GM13977 (cell line): ENCODE data around the gene GP1BB.
A peak's percentile ranks its signal among the peaks of the same experiment; 100 is the strongest.

Experiments
- DNase-seq: peaks from one replicate; pipeline ENCODE4 v3.0.0; 2012; ENCODE audit warnings: low spot score
- CTCF ChIP-seq: IDR thresholded peaks from 2 replicates; pipeline ENCODE4 v1.5.1; 2012; ENCODE audit warnings: mild to moderate bottlenecking, control low read depth; ENCODE audit not compliant: insufficient read depth; ENCODE audit errors: extremely low read depth, missing control alignments
- in situ Hi-C: fragments of 300-500 bp; cut with MboI; formaldehyde crosslinking; loops from one replicate; pipeline ENCODE4 v1.12.0; 2022; ENCODE audit warnings: low sequenced_read_pairs, low pct_unique_long_range_greater_than_20kb, mixed read lengths, inconsistent platforms; ENCODE audit not compliant: unreplicated experiment

GP1BB gene

GRCh38 chr22:19716041-19716828 lies 7.1 kb upstream of the GP1BB start:
- DNase-seq = no peak
- in situ Hi-C loops = no loop called here
- no peak for TF ChIP-seq CTCF

GRCh38 chr22:19716829-19717105 lies 6.6 kb upstream of the GP1BB start:
- DNase-seq = no peak
- in situ Hi-C loops = no loop called here
- TF ChIP-seq CTCF = no peak

GRCh38 chr22:19717181-19717580 lies 6.2 kb upstream of the GP1BB start:
- no peak for TF ChIP-seq CTCF
- in situ Hi-C loops = no loop called here
- no peak for DNase-seq

- DNase-seq = peak; percentile 96
These were observed 5.5 kb upstream of the GP1BB start for GRCh38 chr22:19717691-19718455.

GRCh38 chr22:19718456-19719049 lies 4.8 kb upstream of the GP1BB start:
- TF ChIP-seq CTCF = no peak
- no peak for DNase-seq
- in situ Hi-C loops = no loop called here

More at GRCh38 chr22:19717691-19718455, 5.5 kb upstream of the GP1BB start:
- peak; percentile 95 for TF ChIP-seq CTCF
- in situ Hi-C loops = no loop called here

GRCh38 chr22:19719050-19719482 lies 4.3 kb upstream of the GP1BB start:
- TF ChIP-seq CTCF = no peak
- DNase-seq = no peak
- in situ Hi-C loops = no loop called here
